DND-41 (cell line): ENCODE results near the gene HAO1.

ENCODE experiments used
- EZH2 ChIP-seq: IDR thresholded peaks from 3 replicates; pipeline ENCODE4 v1.6.1; 2012; ENCODE audit warnings: borderline replicate concordance, low read depth, mild to moderate bottlenecking, moderate library complexity, low read length, inconsistent platforms; ENCODE audit not compliant: severe bottlenecking
- TF ChIP-seq, protein P1 (sequence below): IDR thresholded peaks from 2 replicates; pipeline ENCODE4 v1.5.1; 2012; ENCODE audit warnings: borderline replicate concordance, low read length, moderate library complexity, mild to moderate bottlenecking; ENCODE audit not compliant: poor library complexity, severe bottlenecking; ENCODE audit errors: extremely low read depth

DNA sequence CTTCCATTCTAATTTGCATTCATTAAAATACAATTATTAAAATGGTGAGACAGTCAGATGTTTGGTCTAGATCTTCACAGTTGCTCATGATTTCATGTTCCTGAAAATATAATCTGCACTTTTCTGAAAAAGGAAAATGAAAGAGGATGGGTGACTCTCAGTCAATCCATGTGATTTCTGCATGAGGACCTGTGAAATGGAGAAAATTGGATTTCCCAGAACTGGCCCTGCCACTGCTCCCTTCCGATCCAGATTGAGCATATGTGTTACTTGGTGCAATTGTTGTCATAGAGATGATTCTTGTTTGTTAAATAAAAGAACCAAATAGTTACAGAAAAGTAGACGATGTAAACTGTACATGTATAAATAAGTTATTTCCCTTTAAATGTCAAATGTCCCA, 37.4 kb downstream of the HAO1 start:
- TF ChIP-seq, protein P1, sequence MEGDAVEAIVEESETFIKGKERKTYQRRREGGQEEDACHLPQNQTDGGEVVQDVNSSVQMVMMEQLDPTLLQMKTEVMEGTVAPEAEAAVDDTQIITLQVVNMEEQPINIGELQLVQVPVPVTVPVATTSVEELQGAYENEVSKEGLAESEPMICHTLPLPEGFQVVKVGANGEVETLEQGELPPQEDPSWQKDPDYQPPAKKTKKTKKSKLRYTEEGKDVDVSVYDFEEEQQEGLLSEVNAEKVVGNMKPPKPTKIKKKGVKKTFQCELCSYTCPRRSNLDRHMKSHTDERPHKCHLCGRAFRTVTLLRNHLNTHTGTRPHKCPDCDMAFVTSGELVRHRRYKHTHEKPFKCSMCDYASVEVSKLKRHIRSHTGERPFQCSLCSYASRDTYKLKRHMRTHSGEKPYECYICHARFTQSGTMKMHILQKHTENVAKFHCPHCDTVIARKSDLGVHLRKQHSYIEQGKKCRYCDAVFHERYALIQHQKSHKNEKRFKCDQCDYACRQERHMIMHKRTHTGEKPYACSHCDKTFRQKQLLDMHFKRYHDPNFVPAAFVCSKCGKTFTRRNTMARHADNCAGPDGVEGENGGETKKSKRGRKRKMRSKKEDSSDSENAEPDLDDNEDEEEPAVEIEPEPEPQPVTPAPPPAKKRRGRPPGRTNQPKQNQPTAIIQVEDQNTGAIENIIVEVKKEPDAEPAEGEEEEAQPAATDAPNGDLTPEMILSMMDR, result no peak
- no peak for TF ChIP-seq EZH2
